SK-N-MC (cell line): ENCODE data around the gene TIMM17A.
"Not testable (repeated sequence)": the region's sequence is repeated elsewhere in the genome, so short reads cannot be mapped to it uniquely, and the experiment has no call there.

ENCODE experiments used
- DNase-seq: peaks from one replicate; pipeline ENCODE4 v3.0.0-alpha.2; 2011; ENCODE audit warnings: low read depth, low spot score
- H3K27ac ChIP-seq: fragments of 200-600 bp; sonication (generic); 2 replicates; pipeline ENCODE4 v1.5.1; 2016; ENCODE audit warnings: mixed run types
- H3K36me3 ChIP-seq: fragments of 200-600 bp; sonication (generic); 2 replicates; pipeline ENCODE4 v1.6.1; 2017; ENCODE audit warnings: antibody characterized with exemption, low read length, mixed read lengths; ENCODE audit not compliant: insufficient read depth
- H3K4me3 ChIP-seq: fragments of 200-600 bp; sonication (generic); 2 replicates; pipeline ENCODE4 v1.5.1; 2016
- H3K9ac ChIP-seq: fragments of 200-600 bp; sonication (generic); 2 replicates; pipeline ENCODE4 v1.8.0; 2017; ENCODE audit warnings: mixed run types, mixed read lengths; ENCODE audit not compliant: insufficient read length
- H3K9me3 ChIP-seq: fragments of 200-600 bp; sonication (generic); 2 replicates; pipeline ENCODE4 v1.6.1; 2017; ENCODE audit warnings: low read depth, mild to moderate bottlenecking, antibody characterized with exemption, low read length, moderate library complexity, mixed read lengths
- EZH2 ChIP-seq: fragments of 200-600 bp; sonication (generic); IDR thresholded peaks from one replicate; pipeline ENCODE4 v1.6.1; 2017; ENCODE audit warnings: antibody characterized with exemption
- FOXP2 ChIP-seq: optimal IDR thresholded peaks from 2 replicates; pipeline ENCODE3; 2011; ENCODE audit warnings: mild to moderate bottlenecking, moderate library complexity; ENCODE audit not compliant: insufficient read depth; ENCODE audit errors: extremely low read length, control extremely low read depth
- POLR2AphosphoS5 ChIP-seq: IDR thresholded peaks from 2 replicates; pipeline ENCODE4 v1.6.1; 2012; ENCODE audit warnings: mild to moderate bottlenecking, low read depth, low read length, borderline replicate concordance

The TIMM17A gene

GRCh38 chr1:202013603-202014002, 58.3 kb downstream of the TIMM17A start:
- DNase-seq = no peak
- Histone ChIP-seq H3K4me3 (no peak overlapping the region), H3K9ac (no peak overlapping the region), H3K36me3 (no peaks in the 10 kb centered on the region), H3K27ac (no peak overlapping the region), H3K9me3 (no peaks in the 10 kb centered on the region)
- TF ChIP-seq EZH2 = no peak
- no peak for TF ChIP-seq FOXP2
- TF ChIP-seq POLR2AphosphoS5 = no peak

GRCh38 chr1:202014060-202014459, 58.8 kb downstream of the TIMM17A start:
- DNase-seq = no peak
- TF ChIP-seq POLR2AphosphoS5 (no peak), EZH2 (no peak), FOXP2 (no peak)
- Histone ChIP-seq H3K9ac (no peak overlapping the region), H3K4me3 (no peak overlapping the region), H3K36me3 (no peaks in the 10 kb centered on the region), H3K9me3 (no peaks in the 10 kb centered on the region), H3K27ac (no peak overlapping the region)

- Histone ChIP-seq H3K27ac (no peak overlapping the region), H3K9ac (no peak overlapping the region), H3K9me3 (no peaks in the 10 kb centered on the region), H3K4me3 (no peak overlapping the region), H3K36me3 (no peaks in the 10 kb centered on the region)
- no peak for DNase-seq
- TF ChIP-seq FOXP2 = no peak
- TF ChIP-seq EZH2 = no peak
- no peak for TF ChIP-seq POLR2AphosphoS5
These were observed 59.8 kb downstream of the TIMM17A start for GRCh38 chr1:202014915-202015661.

GRCh38 chr1:202015662-202015937, 60.3 kb downstream of the TIMM17A start:
- Histone ChIP-seq H3K9me3 (no peaks in the 10 kb centered on the region), H3K4me3 (no peak overlapping the region), H3K36me3 (no peaks in the 10 kb centered on the region), H3K9ac (no peak overlapping the region), H3K27ac (no peak overlapping the region)
- DNase-seq = no peak
- TF ChIP-seq EZH2 = no peak

- no peak overlapping the region for H3K9ac ChIP-seq
- no peak for DNase-seq
- H3K36me3 ChIP-seq = no peaks in the 10 kb centered on the region
- no peaks in the 10 kb centered on the region for H3K9me3 ChIP-seq
- H3K27ac ChIP-seq = no peak overlapping the region
- no peak overlapping the region for H3K4me3 ChIP-seq
- TF ChIP-seq EZH2 = no peak
- no peak for TF ChIP-seq POLR2AphosphoS5
- no peak for TF ChIP-seq FOXP2
These were observed 60.9 kb downstream of the TIMM17A start for GRCh38 chr1:202016022-202016810.

GRCh38 chr1:202016811-202017748, 61.8 kb downstream of the TIMM17A start:
- Histone ChIP-seq H3K9ac (no peak overlapping the region), H3K9me3 (no peaks in the 10 kb centered on the region), H3K4me3 (no peak overlapping the region), H3K36me3 (no peaks in the 10 kb centered on the region), H3K27ac (no peak overlapping the region)
- DNase-seq = no peak
- TF ChIP-seq FOXP2 (no peak), POLR2AphosphoS5 (no peak), EZH2 (no peak)

- no peaks in the 10 kb centered on the region for H3K36me3 ChIP-seq
- H3K9me3 ChIP-seq = no peaks in the 10 kb centered on the region
- H3K9ac ChIP-seq = no peak overlapping the region
- no peak overlapping the region for H3K4me3 ChIP-seq
- DNase-seq = no peak
- TF ChIP-seq POLR2AphosphoS5 (no peak), FOXP2 (no peak), EZH2 (no peak)
- H3K27ac ChIP-seq = no peak overlapping the region
These were observed 62.6 kb downstream of the TIMM17A start for GRCh38 chr1:202017749-202018467.

GRCh38 chr1:202018468-202019234, 63.3 kb downstream of the TIMM17A start:
- Histone ChIP-seq H3K27ac (no peak overlapping the region), H3K9ac (no peak overlapping the region), H3K9me3 (no peaks in the 10 kb centered on the region), H3K4me3 (no peak overlapping the region), H3K36me3 (no peaks in the 10 kb centered on the region)
- TF ChIP-seq FOXP2 = no peak
- no peak for TF ChIP-seq POLR2AphosphoS5
- no peak for TF ChIP-seq EZH2
- DNase-seq = no peak

- not testable (repeated sequence) for DNase-seq, H3K9ac ChIP-seq, H3K36me3 ChIP-seq, H3K4me3 ChIP-seq, H3K27ac ChIP-seq, H3K9me3 ChIP-seq
These were observed 63.9 kb downstream of the TIMM17A start for GRCh38 chr1:202019235-202019558.
